NCI-H2107 treated with DMSO at 0.1 percent for 48 hours (cell line): ENCODE data around the gene C2orf15.
"Not testable (repeated sequence)": the region's sequence is repeated elsewhere in the genome, so short reads cannot be mapped to it uniquely, and the experiment has no call there.

Experiments
- DNase-seq: peaks from one replicate; lab custom pipeline; 2025; ENCODE audit not compliant: unreplicated experiment; lab: John Stamatoyannopoulos, UW

The C2orf15 gene, protein sequence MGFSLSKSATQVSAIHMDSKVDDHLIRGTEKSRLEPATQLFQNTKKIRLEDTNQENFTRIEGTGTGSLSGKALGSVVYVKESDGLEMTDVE

DNA sequence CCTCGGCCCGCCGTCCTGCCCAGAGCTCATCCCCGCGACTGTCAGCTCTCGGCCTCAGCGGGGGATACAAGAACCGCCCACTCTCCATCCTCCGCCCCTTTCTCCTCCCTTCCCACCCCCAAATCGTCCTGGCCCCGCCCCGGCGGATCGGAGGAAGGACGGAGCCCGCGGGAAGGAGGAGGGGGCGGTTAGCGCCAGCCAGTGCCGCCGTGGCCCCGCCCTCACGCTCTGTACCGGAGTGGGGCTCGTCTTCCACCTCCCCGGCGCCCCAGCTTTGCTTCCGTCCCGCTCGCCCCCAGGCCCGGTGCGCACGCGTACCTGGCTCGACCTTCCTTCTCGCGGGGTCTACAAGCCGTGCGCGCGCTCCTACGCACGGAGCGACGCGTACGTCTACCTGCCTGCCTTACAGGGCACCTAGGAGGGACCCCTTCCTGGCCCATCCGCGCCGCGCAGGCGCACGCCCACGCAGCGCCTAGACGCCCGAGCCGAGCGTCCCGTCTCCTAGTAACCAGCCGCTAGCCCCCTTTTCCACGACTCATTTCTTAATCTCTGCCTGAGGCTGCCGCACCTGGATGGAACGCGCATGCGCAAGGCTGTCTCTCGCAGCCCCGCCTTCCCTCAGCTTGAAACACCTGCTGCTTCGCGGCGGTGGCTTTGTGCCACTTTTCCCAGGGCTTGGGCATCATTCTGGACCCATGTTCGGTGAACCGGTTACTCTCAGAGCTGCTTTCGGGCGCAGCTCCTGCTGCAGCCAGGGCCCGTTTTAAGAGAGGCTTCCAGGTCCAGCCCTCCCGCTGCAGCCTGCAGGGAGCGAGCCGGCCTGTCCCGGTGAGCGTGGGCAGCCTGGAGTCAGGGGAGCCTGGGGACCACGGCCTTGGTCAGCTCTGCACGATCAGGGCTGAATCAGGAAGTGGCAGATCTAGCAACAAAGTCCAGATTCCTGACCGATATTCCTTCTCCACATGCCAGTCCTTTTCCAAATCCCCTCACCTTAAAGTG is at the start of gene C2orf15:
TSS of gene C2orf15 (plus strand) at position 598 of the 999 bp plus-strand sequence. CDS start 8,852 bp downstream, outside the sequence.
- peak; percentile 95 for DNase-seq

DNA sequence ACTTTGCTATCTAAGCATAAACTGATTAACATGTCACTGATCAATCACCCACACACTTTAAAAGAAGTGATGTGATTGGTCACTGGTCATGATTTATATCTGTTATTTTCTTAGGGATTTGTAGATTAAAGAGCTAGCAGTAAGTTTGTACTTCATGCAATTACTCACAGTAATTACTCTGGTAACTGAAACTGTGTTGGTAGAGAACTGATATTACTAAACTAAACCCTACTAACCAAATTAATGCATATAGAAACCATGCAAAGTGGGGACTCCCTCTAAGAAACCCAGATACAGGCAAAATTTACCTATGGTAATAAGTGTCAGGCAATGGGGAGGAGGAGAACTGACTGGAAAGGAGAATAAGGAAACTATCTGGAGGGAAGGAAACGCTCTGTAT is 44.8 kb upstream of the C2orf15 start:
- no peak for DNase-seq

DNA sequence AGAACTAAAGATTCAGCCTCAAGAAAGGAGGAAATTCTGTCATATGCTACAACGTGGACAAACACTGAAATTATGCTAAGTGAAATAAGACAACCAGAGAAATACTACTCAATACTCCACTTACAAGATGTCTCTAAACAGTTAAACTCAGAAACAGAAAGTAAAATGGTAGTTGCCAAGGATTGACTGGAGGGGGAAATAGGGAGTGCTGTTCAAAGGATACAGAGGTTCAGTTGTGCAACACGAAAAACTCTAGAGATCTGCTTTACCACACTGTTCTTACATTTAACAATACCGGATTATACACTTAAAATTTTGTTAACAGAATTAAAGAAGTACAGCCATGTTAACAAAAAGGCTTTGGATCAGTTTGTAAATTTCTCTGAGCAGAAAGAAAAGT is 39.8 kb upstream of the C2orf15 start:
- no peak for DNase-seq

DNA sequence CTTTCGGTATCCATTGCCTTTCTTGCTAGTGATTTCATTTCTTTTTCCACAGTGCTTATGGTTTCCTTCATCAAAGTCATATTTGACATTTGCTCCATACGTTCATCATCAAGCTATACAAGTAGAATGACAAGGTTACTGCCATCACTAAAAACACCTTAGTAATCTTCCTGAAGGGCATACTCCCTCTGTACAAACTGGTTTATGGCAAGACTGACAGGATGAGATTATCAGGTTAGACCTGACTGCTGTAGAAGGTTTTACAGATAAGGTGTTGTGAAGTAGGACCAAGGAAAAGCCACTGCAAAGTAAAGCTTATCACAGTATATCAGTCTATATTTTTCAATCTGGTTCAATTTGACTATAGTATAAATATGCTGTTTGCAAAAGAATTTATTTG is 37.5 kb upstream of the C2orf15 start:
- DNase-seq, result no peak

DNA sequence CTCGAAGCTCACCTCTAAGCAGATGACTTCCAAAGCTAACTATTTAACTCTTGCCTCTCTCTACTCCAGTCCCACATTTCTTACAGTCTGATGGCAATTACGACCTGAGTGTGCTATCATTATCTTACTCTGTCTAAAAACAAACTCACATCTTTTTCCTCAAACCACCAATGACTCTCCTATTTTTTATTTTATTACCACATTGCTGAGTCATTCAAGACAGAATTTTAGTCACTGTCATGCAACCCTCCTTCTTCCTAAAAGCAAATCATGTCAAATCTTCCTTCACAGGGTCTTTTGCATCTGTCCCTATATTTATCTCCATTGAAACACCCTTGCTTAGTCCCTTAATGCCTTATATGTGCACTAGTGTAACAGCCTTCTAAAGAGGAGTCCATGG is 34.6 kb upstream of the C2orf15 start:
- no peak for DNase-seq

DNA sequence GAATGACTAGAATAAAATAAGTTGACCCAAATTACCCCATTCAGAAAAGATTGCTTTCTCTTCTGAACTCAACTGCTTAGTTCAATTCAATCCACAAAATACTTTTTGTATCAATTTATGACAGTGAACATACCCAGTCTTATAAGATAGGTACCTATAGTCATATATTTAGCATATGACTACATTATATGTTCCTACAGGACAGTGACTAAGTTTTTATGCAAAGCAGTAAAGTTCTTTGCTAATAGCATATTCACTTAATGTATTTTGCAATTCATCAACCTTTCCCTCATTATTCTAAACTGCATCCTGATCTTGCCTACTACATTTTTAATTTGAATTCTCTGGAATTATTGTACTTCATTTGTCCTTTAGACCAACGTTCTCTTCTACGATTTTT is 30.3 kb upstream of the C2orf15 start:
- no peak for DNase-seq

DNA sequence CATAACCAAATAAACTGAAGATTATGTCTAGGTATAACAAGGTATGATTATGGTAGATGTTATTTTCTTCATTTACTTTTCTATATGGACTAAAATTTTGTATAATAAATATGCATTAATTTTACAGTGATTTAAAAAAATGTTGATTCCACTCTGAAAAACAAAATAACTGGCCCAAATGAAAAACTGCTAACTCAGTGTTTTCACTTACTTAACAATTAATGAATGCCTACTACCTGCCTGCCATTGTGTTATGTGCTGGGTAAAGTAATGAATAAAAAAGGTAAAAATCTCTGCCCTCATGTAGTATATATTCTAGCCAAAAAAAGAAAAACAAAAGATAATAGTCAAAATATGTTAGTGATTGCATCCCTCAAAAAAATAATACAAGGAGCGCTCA is 29.6 kb upstream of the C2orf15 start:
- no peak for DNase-seq

DNA sequence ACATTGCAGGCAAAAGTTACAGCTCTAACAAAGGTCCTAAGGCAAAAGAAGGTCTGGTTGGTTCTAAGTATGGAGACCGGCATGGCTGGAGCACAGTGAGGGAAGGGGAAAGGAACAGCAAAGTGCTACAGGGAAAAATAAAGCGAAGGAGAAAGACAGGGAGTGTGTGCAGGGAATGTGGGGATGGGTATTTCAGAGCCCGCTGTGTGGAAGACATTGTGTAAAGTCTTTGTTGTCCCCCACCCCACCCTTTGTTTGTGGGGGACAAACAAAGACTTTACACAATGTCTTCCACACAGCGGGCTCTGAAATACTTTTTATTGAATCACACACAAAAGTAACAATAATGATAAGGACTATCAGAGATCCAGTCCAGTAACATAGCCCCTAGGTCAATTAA is 28.9 kb upstream of the C2orf15 start:
- DNase-seq, result no peak

DNA sequence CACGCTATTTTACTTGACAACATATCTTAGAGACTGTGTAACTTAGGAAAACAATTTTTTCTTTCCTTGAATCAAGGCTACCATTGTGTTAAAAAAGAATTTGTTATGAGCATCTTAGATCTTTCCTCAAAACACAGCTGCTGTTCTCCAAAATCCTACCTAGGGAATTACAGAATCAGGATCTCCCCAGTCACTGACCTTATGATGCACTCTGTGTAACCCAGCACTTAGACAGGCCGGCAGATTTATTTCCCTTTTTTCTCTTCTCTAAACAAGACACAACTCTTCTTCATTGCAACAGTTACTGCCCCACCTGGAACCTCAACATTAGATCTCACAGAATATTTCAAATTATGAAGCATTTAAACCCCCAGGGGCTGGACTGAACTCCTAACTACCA is 13.5 kb upstream of the C2orf15 start:
- no peak for DNase-seq

DNA sequence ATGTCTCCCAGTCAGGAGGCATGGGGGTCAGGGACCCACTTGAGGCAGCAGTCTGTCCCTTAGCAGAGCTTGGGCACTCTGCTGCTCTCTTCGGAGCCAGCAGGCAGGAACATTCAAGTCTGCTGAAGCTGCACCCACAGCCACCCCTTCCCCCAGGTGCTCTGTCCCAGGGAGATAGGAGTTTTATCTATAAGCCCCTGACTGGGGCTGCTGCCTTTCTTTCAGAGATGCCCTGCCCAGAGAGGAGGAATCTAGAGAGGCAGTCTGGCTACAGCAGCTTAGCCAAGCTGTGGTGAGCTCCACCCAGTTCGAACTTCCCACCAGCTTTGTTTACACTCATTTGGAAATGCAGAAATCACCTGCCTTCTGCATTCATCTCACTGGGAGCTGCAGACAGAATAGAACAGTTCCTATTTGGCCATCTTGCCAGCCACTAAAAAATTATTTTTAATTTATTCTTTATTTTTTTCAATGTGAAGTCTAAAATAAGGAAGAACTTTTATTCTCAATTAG is 6.4 kb upstream of the C2orf15 start:
- not testable (repeated sequence) for DNase-seq

DNA sequence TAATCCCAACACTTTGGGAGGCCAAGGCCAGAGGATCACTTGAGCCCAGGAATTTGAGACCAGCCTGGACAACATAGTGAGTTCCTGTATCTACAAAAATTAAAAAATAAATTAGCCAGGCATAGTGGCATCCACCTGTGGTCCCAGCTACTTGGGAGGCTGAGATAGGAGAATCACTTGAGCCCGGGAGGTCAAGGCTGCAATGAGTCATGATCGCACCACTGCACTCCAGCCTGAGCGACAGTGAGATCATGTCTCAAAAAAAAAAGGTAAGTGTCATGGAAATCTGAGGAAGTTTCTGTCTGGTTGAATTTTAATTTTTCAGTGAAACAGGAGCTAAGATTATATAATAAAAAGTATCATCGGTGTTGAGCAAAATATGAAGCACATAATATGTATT is 2.5 kb upstream of the C2orf15 start:
- DNase-seq, result no peak

DNA sequence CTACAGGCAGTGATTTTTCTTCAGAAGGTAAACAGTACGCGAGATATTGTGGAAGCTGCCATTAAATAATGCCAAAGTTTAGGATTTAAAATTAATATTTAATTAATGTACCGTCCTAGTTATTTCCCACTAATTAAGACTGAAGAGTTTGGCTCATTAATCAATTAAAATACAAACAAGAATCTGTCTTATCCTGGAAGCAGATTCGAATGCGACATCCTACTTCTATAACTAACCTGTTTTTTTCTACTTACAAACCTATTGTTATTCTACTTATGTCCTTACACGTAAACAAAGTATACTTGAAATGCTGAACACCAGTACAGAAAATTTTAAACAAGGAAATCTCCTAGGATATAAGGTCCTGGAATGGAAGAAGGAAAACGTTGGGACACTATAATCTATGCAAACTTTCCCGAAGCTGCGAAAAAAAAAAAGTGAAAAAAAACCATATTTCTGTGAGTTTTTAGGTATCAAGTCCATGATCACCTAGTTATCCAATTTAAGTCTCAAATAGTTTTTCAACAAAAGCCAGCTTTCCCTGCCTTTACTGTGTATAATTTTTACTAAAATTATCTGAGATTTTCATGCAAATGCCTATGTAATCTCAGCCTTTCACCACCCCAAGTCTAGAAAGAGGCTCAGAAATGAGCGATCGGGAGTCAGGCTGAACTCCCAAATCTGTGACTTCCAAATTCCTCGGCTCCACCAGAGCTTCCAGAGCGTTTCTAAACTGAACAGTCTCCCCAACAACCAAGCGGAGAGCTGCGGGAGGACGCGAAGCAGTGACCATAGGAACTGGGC is 1.2 kb upstream of the C2orf15 start:
- DNase-seq, result no peak

DNA sequence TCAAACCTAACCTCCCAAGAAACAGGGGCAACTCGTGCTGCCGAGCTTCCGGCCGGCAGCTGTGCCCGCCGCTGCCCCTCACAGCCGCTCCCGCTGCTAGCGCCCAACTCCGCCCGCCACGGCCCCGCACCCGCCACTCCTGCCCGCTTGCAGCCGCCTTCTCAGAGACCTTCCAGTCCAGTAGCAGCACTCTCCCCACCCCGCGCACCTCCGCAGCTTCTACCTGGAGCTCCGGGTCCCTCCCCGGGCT is 722 bp upstream of the C2orf15 start:
- DNase-seq, result no peak

DNA sequence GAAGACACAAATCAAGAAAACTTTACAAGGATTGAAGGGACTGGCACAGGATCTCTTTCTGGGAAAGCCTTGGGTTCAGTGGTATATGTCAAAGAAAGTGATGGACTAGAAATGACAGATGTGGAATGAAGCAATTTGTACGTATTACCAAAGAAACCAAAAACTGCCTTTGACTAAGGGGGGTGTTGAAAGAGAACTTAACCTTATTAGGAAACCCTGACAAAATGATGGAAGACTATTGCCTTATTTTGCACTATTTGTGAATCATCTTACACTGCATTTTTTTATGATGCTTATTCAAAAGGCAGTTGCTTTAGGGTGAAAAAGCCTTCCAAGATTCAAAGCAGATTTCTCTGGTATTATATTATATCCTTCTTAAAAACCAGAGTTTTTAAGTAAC is 9.2 kb downstream of the C2orf15 start:
- DNase-seq, result no peak

DNA sequence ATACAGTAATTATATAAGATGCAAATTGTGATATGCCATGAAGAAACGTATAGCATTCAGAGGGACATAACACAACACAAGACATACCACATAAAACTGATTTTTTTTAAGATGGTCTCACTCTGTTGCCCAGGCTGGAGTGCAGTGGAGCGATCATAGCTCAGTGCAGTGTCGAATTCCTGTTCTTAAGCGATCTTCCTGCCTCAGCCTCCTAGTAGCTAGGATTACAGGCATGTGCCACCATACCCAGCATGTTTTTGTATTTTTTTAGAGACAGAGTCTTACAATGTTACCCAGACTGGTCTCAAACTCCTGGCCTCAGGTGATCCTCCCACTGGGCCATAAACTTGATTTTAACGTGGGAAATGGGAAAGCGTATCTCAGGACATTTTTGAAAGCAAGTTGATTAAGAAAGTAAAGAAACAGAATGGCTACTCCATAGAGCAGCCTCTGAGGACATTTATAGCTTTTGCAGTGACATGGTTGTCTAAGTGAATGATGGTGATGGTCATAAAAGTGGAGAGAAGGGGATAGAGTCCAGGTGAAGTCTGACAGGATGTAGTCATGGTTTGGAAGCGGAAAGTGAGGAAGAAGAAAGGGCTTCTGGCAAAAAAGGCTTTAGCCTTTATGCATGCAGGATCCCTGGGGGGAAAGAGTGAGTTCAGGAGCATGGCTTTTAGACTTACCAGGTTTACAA is 10.8 kb downstream of the C2orf15 start:
- DNase-seq, result no peak

DNA sequence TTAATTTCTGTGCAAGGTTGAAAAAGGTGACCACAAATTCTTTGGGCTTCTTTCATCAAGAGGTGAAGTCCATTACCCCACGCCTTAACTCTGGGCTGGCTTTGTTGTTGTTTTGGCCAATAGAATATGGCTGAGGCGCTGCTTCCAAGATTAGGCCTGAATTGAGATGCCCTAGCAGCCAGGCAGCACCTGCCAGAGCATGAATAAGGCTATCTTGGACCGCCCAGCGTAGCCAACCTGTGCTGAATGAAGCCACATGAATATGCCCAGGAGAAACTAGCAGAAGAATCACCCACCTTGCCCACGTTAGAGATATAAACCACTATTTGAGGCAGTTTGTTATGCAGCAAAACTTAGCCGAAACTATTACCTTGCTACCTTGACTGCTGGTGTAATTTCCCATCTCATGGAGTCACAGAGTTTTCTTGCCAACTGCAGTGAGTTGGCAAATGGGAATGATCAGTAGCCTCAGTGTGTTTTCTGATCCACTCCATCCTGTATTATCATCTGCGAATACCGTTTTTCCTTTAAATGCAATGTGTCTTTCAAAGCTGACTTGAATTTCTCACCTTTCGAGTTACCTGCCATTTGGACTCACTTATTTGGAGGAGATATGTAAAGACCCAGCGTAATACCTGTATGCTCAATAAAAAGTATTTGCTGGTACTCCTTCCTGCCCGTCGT is 12.6 kb downstream of the C2orf15 start:
- no peak for DNase-seq

DNA sequence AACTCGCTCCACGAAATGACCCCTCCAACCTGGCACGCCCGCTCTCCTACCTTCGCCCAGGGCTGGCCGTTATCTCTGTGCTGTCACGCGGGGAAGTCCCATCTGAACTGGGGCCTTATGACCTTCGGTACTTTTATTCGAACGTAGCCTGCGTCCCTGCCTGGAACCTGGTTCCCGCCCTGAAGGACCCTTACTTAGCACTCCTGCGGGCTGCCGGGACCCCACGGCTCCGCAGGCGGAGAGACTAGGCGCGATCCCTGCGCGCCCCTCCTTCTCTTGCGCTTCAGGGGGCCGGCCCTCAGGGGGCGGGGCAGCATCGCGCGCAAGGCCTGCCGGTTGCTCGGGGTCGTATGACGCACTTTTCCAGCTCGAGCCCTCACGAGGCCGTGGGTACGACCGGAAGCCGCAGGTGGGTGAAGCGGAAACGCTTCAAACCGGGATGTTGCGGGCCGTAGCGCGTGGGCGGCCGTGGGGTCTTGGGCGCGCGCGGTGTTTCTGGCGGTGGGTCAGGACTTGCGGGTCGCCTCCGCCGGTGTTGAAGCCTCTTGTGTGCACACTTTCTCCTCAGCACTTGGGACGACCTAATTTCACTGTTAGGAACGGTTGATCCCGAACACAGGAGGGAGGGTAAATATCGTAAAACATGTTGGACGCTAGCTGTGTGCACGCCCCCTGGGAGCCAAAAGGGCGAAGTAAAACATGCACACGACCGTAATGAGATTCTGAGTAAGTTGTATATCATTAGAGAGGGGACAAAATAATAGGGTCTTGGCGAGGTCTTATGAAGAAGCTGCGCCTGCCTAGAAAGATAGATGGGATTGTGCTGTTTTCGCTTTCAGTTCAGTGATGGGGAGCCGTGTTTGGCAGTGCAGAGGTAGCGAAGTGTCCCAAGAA is 13.4 kb downstream of the C2orf15 start, which contains the start of the genes LIPT1 and TSGA10:
TSS of gene LIPT1 (plus strand) at position 325 of the 894 bp plus-strand sequence. CDS start 6,991 bp downstream, outside the sequence.
TSS of gene TSGA10 (minus strand) at position 300 of the 894 bp plus-strand sequence. CDS start 45,503 bp downstream, outside the sequence.
- peak; percentile 80 for DNase-seq

DNA sequence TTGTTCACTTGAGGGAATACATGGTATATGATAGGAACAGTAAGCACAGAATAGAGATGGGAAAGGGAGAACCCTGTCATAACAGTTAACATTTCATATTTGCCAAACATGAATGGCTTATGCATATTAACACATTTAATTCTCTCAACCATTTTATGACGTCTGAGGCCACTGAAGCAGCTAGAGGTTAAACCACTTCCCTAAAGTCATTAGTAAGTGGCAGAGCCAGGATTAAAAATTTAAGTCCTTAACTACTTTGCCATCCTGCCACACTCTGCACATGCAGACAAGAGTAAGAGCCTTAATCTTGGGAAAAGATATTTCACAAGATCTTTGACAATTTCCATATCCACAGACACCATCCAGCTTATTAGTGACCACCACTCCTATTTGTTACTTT is 15.4 kb downstream of the C2orf15 start:
- DNase-seq, result no peak

DNA sequence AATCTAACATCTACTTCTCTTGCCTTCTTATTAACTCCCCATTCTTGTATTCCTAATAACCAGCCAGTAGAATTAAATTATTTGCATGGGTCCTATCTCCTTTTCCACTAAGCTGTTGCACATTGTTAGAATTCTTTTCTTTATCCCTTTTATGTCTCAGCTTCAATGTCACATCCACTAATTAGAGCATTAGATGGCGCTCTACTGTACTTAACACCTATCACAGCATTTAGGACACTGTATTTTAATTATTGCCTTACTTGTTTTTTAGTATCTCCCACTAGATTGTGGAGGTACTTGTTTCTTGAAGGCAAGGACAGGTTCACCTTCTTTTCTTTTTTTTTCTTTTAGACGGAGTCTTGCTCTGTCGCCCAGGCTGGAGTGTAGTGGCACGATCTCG is 17.1 kb downstream of the C2orf15 start:
- no peak for DNase-seq
